Liver (tissue), 3 donors: ENCODE data around the gene IQSEC2.

Experiments
- ATF3 ChIP-seq: IDR thresholded peaks from 2 replicates; pipeline ENCODE4 v1.6.1; 2016; ENCODE audit warnings: antibody characterized with exemption
- CTCF ChIP-seq: fragments of 150-350 bp; IDR thresholded peaks from 2 replicates; pipeline ENCODE4 v1.5.1; 2017; ENCODE audit warnings: improper control_type of control experiment, low read depth, low read length; ENCODE audit not compliant: missing input control
- FOXA1 ChIP-seq: IDR thresholded peaks from 2 replicates; pipeline ENCODE4 v1.6.1; 2016; ENCODE audit warnings: antibody characterized with exemption
- FOXA2 ChIP-seq: IDR thresholded peaks from 2 replicates; pipeline ENCODE4 v1.6.1; 2016; ENCODE audit warnings: antibody characterized with exemption
- GABPA ChIP-seq, 2 donors: IDR thresholded peaks in 1 of 2; conservative IDR thresholded peaks in 1 of 2; 2 replicates each; pipeline ENCODE4 v1.6.1; 2016; ENCODE audit warnings: antibody characterized with exemption in 2 of 2, mild to moderate bottlenecking in 1 of 2, moderate library complexity in 1 of 2
- JUND ChIP-seq, 2 donors: IDR thresholded peaks; 2 replicates each; pipeline ENCODE4 v1.6.1; 2016; ENCODE audit warnings: antibody characterized with exemption in 2 of 2
- MAX ChIP-seq: IDR thresholded peaks from 2 replicates; pipeline ENCODE4 v1.6.1; 2016; ENCODE audit warnings: antibody characterized with exemption
- RAD21 ChIP-seq, 2 donors: IDR thresholded peaks; 2 replicates each; pipeline ENCODE4 v1.6.1; 2016; ENCODE audit warnings: antibody characterized with exemption in 2 of 2, mild to moderate bottlenecking in 2 of 2
- REST ChIP-seq: IDR thresholded peaks from 2 replicates; pipeline ENCODE4 v1.6.1; 2016; ENCODE audit warnings: antibody characterized with exemption, mild to moderate bottlenecking
- SP1 ChIP-seq: IDR thresholded peaks from 2 replicates; pipeline ENCODE4 v1.6.1; 2018; ENCODE audit warnings: antibody characterized with exemption, mild to moderate bottlenecking
- TAF1 ChIP-seq: conservative IDR thresholded peaks from 2 replicates; pipeline ENCODE4 v1.6.1; 2016; ENCODE audit warnings: antibody characterized with exemption, mild to moderate bottlenecking
- YY1 ChIP-seq: IDR thresholded peaks from 2 replicates; pipeline ENCODE4 v1.6.1; 2016; ENCODE audit warnings: antibody characterized with exemption, mild to moderate bottlenecking
- ZBTB33 ChIP-seq: IDR thresholded peaks from 2 replicates; pipeline ENCODE4 v1.6.1; 2016; ENCODE audit warnings: antibody characterized with exemption
- donor health status: healthy.
- donor health status: healthy.

- TF ChIP-seq CTCF (no peak), MAX (no peak), TAF1 (no peak), REST (no peak), ZBTB33 (no peak), GABPA (IDR thresholded peaks at IDR 0.05 in 1 of 2, conservative IDR thresholded peaks at IDR 0.05 in 1 of 2) (no peak), YY1 (no peak), SP1 (no peak), ATF3 (no peak), FOXA2 (no peak), RAD21 (IDR thresholded peaks at IDR 0.05) (no peak), JUND (IDR thresholded peaks at IDR 0.05) (no peak), FOXA1 (no peak)
These were observed 9.2 kb upstream of the IQSEC2 start for GRCh38 chrX:53290441-53291041.
